OCI-LY3 (cell line): Measurements from ENCODE around the gene GUCY1B1.

ENCODE experiments used
- H2AFZ ChIP-seq: fragments of 200-600, 300-600 bp; shearing (Covaris generic); 2 replicates; pipeline ENCODE4 v1.6.0; 2014; ENCODE audit warnings: antibody characterized with exemption, low read depth, low read length
- H3K27ac ChIP-seq: fragments of 200-600, 300-600 bp; sonication (generic); 2 replicates; pipeline ENCODE4 v1.5.1; 2014; ENCODE audit warnings: mild to moderate bottlenecking, low read length, moderate library complexity, mixed read lengths
- H3K27me3 ChIP-seq: fragments of 200-600, 300-600 bp; sonication (generic); 2 replicates; pipeline ENCODE4 v1.6.1; 2014; ENCODE audit warnings: low read depth, low read length, mixed read lengths
- H3K36me3 ChIP-seq: fragments of 200-600, 300-600 bp; sonication (generic); replicated peaks from 2 replicates; pipeline ENCODE3; 2014; ENCODE audit warnings: low read depth, low read length, mixed read lengths
- H3K4me1 ChIP-seq: fragments of 300-600, 200-600 bp; sonication (generic); 2 replicates; pipeline ENCODE4 v1.6.1; 2014; ENCODE audit warnings: low read length, mixed read lengths
- H3K4me2 ChIP-seq: fragments of 200-600, 300-600 bp; sonication (generic); 2 replicates; pipeline ENCODE4 v1.6.1; 2014; ENCODE audit warnings: low read length, mixed read lengths
- H3K4me3 ChIP-seq: fragments of 300-600, 200-600 bp; sonication (generic); 2 replicates; pipeline ENCODE4 v1.5.1; 2014; ENCODE audit warnings: antibody characterized with exemption, mild to moderate bottlenecking, low read length, moderate library complexity
- H3K79me2 ChIP-seq: fragments of 300-600, 200-600 bp; shearing (Covaris generic); 2 replicates; pipeline ENCODE4 v1.6.1; 2014; ENCODE audit warnings: mild to moderate bottlenecking, low read length, mixed read lengths
- H3K9ac ChIP-seq: fragments of 300-600, 200-600 bp; shearing (Covaris generic); 2 replicates; pipeline ENCODE4 v1.6.0; 2014; ENCODE audit warnings: mild to moderate bottlenecking, low read length, moderate library complexity
- H3K9me3 ChIP-seq: fragments of 200-600, 300-600 bp; shearing (Covaris generic); 2 replicates; pipeline ENCODE4 v1.6.1; 2014; ENCODE audit warnings: low read length, mixed read lengths; ENCODE audit not compliant: insufficient read depth
- H4K20me1 ChIP-seq: fragments of 200-600, 300-600 bp; sonication (generic); 2 replicates; pipeline ENCODE4 v1.6.1; 2016; ENCODE audit warnings: low read length, mixed read lengths; ENCODE audit not compliant: insufficient read depth
- CTCF ChIP-seq: fragments of 200-600, 300-600 bp; sonication (generic); IDR thresholded peaks from 2 replicates; pipeline ENCODE4 v1.5.1; 2014; ENCODE audit warnings: antibody characterized with exemption, low read length, low read depth
- EZH2phosphoT487 ChIP-seq: fragments of 200-600 bp; shearing (Covaris generic); IDR thresholded peaks from 2 replicates; pipeline ENCODE4 v1.6.1; 2018; ENCODE audit warnings: antibody characterized with exemption, mixed run types, low read depth

Gene GUCY1B1

GRCh38 chr4:155741546-155741945 is 17.3 kb upstream of the GUCY1B1 start:
- no peaks in the 10 kb centered on the region for H3K36me3 ChIP-seq
- H3K4me2 ChIP-seq = no peak overlapping the region
- no peak overlapping the region for H3K27ac ChIP-seq
- no peaks in the 10 kb centered on the region for H3K27me3 ChIP-seq
- no peaks in the 10 kb centered on the region; the same call in 1 of the 2 replicates for H3K9me3 ChIP-seq
- no peak overlapping the region for H3K4me3 ChIP-seq
- no peak overlapping the region for H3K9ac ChIP-seq
- H3K4me1 ChIP-seq = no peaks in the 10 kb centered on the region
- H2AFZ ChIP-seq = no peak overlapping the region
- TF ChIP-seq CTCF (no peak), EZH2phosphoT487 (no peak)
- H3K79me2 ChIP-seq = no peaks in the 10 kb centered on the region
- H4K20me1 ChIP-seq = no peaks in the 10 kb centered on the region

- Histone ChIP-seq H3K27ac (no peak overlapping the region), H3K4me2 (no peak overlapping the region), H3K27me3 (no peaks in the 10 kb centered on the region), H3K36me3 (no peaks in the 10 kb centered on the region), H2AFZ (no peak overlapping the region), H3K4me1 (no peaks in the 10 kb centered on the region), H3K9ac (no peak overlapping the region), H3K79me2 (no peaks in the 10 kb centered on the region), H3K4me3 (no peak overlapping the region), H3K9me3 (no peaks in the 10 kb centered on the region; the same call in 1 of the 2 replicates), H4K20me1 (no peaks in the 10 kb centered on the region)
- no peak for TF ChIP-seq EZH2phosphoT487
- TF ChIP-seq CTCF = no peak
These were observed 16.4 kb upstream of the GUCY1B1 start for GRCh38 chr4:155742310-155743015.

- H3K4me1 ChIP-seq = no peaks in the 10 kb centered on the region
- TF ChIP-seq CTCF (no peak), EZH2phosphoT487 (no peak)
- no peaks in the 10 kb centered on the region for H4K20me1 ChIP-seq
- no peak overlapping the region for H2AFZ ChIP-seq
- H3K79me2 ChIP-seq = no peaks in the 10 kb centered on the region
- H3K27ac ChIP-seq = no peak overlapping the region
- no peaks in the 10 kb centered on the region for H3K27me3 ChIP-seq
- no peak overlapping the region for H3K9ac ChIP-seq
- H3K36me3 ChIP-seq = no peaks in the 10 kb centered on the region
- no peak overlapping the region for H3K4me3 ChIP-seq
- no peaks in the 10 kb centered on the region; the same call in 1 of the 2 replicates for H3K9me3 ChIP-seq
- H3K4me2 ChIP-seq = no peak overlapping the region
These were observed 12.8 kb upstream of the GUCY1B1 start for GRCh38 chr4:155745984-155746383.

GRCh38 chr4:155748039-155748438 is 10.8 kb upstream of the GUCY1B1 start:
- Histone ChIP-seq H3K4me2 (no peak overlapping the region), H3K27me3 (no peaks in the 10 kb centered on the region), H3K9me3 (no peaks in the 10 kb centered on the region; the same call in 1 of the 2 replicates), H3K4me3 (no peak overlapping the region), H3K4me1 (no peaks in the 10 kb centered on the region), H3K27ac (no peak overlapping the region), H4K20me1 (no peaks in the 10 kb centered on the region), H3K79me2 (no peaks in the 10 kb centered on the region), H2AFZ (no peak overlapping the region), H3K36me3 (no peaks in the 10 kb centered on the region), H3K9ac (no peak overlapping the region)
- no peak for TF ChIP-seq CTCF
- TF ChIP-seq EZH2phosphoT487 = no peak
